ENCODE data around the gene TAS2R31.

TAS2R31 gene

GRCh38 chr12:10994307-10994706, 36.9 kb downstream of the TAS2R31 start:
- no peak for DNase-seq

GRCh38 chr12:10989107-10989506, 42.1 kb downstream of the TAS2R31 start:
- no peak for DNase-seq

GRCh38 chr12:10986812-10987211, 44.4 kb downstream of the TAS2R31 start, which contains the start of gene TAS2R50:
Gene TAS2R50 (minus strand): TSS chr12:10986912. CDS start chr12:10986860, 52 bp downstream.
- no peak for DNase-seq

- no peak for DNase-seq
Measured at GRCh38 chr12:10982244-10982643, 49.0 kb downstream of the TAS2R31 start.
